Measurements from ENCODE around the gene THEM5.

DNA sequence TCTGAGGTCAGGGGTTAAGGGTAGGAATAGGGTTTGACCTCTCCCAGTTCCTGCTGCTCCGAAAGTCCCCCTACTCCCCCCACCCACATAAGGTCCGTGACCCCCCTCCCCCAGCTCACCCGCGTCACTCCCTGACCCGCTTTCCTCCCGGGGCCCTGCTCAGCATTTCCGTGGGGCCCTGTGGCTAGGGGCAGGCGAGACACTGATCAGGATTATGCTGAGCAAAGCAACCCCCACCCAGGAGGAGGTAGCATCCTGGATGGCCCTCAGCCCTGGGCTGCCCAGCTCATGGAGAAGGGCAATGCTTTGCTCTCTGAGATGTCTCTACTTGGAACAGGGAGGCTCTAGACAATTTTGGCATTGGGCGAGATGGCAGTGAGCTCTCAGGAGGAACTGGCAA is 25.7 kb downstream of the THEM5 start:
- TF ChIP-seq FOXP2 (optimal IDR thresholded peaks at IDR 0.05; ENCODE audit: control extremely low read depth, extremely low read length, insufficient read depth) (no peak), POLR2AphosphoS5 (IDR thresholded peaks at IDR 0.05; ENCODE audit: borderline replicate concordance, low read depth, low read length) (no peak)
